Right ventricle myocardium inferior (tissue), 1 donor: ENCODE data around the gene GRK5. TPM values are rescaled to one million over a fixed set of nuclear protein-coding genes. Genes with fewer than 3 reads are reported as not detected.

Experiments used
- ATAC-seq: fragments of 200-7000 bp; cut with Tn5 transposase; one replicate; pipeline ENCODE4 v1.9.1; 2020; ENCODE audit warnings: mild to moderate bottlenecking, moderate library complexity
- DNase-seq: peaks from one replicate; pipeline ENCODE4 v3.0.0; 2021; ENCODE audit errors: missing footprints
- intact Hi-C: fragments of 100-400 bp; cut with DNase I; formaldehyde crosslinking; loops from one replicate; pipeline ENCODE4 v1.11.0; 2022
- total RNA-seq: library from RNA; stranded (reverse); fragmentation: NEBNext Ultra II Directional; extraction: Animal tissue kit (Norgen Biotek cat#: 25700); gene quantifications from one replicate; pipeline ENCODE4 v1.2.1, GENCODE V29; 2021
- donor health status: DM: no; HTN: yes; CAD: no; lungs with severe emphysema.

Gene GRK5
- total RNA-seq, 1 donor from 2014 or later, result 48.6 TPM

GRCh38 chr10:119410361-119411116 lies 203.2 kb downstream of the GRK5 start:
- ATAC-seq (no peak), DNase-seq (no peak)
- intact Hi-C loops, result no loop called here

- intact Hi-C loops, result loop anchor here (2.0 kb wide), 1 partner anchor 42 kb away; no protein-coding TSS in a partner anchor
- DNase-seq (peak; percentile 85), ATAC-seq (peak; percentile 53)
Observed at GRCh38 chr10:119412244-119413092, 205.1 kb downstream of the GRK5 start.

- intact Hi-C loops, result loop anchor here (2.0 kb wide), 1 partner anchor 42 kb away; no protein-coding TSS in a partner anchor
- DNase-seq (no peak), ATAC-seq (no peak)
Observed at GRCh38 chr10:119413093-119413453, 205.7 kb downstream of the GRK5 start.

- peak; percentile 29 for ATAC-seq
- peak; percentile 54 for DNase-seq
- intact Hi-C loops, result loop anchor here (2.0 kb wide), 1 partner anchor 43 kb away; no protein-coding TSS in a partner anchor
Observed at GRCh38 chr10:119413471-119414080, 206.2 kb downstream of the GRK5 start.

- intact Hi-C loops, result no loop called here
- peak; percentile 70 for DNase-seq
- ATAC-seq, result peak; percentile 4
Observed at GRCh38 chr10:119414081-119414611, 206.8 kb downstream of the GRK5 start.

- intact Hi-C loops, result no loop called here
- DNase-seq (peak; percentile 70), ATAC-seq (no peak)
Observed at GRCh38 chr10:119415121-119415520, 207.8 kb downstream of the GRK5 start.

GRCh38 chr10:119415536-119416503 lies 208.4 kb downstream of the GRK5 start:
- DNase-seq (peak; percentile 66), ATAC-seq (peak; percentile 38)
- intact Hi-C loops, result no loop called here

GRCh38 chr10:119416855-119417254 lies 209.5 kb downstream of the GRK5 start:
- intact Hi-C loops, result loop anchor here (1.0 kb wide), 1 partner anchor 211 kb away; no protein-coding TSS in a partner anchor
- DNase-seq (peak; percentile 82), ATAC-seq (no peak)

GRCh38 chr10:119417852-119418251 lies 210.5 kb downstream of the GRK5 start:
- DNase-seq, result peak; percentile 54
- intact Hi-C loops, result loop anchor here (1.0 kb wide), 1 partner anchor 212 kb away; no protein-coding TSS in a partner anchor
- ATAC-seq, result no peak

GRCh38 chr10:119418362-119418761 lies 211.0 kb downstream of the GRK5 start:
- DNase-seq (no peak), ATAC-seq (no peak)
- intact Hi-C loops, result no loop called here

- DNase-seq, result no peak
- no peak for ATAC-seq
- intact Hi-C loops, result no loop called here
Observed at GRCh38 chr10:119419931-119420330, 212.6 kb downstream of the GRK5 start.

GRCh38 chr10:119420950-119421875 lies 213.8 kb downstream of the GRK5 start:
- DNase-seq, result no peak
- intact Hi-C loops, result no loop called here
- peak; percentile 24 for ATAC-seq

GRCh38 chr10:119421891-119422681 lies 214.7 kb downstream of the GRK5 start:
- intact Hi-C loops, result no loop called here
- ATAC-seq (peak; percentile 75), DNase-seq (peak; percentile 54)

- peak; percentile 50 for DNase-seq
Observed at GRCh38 chr10:119422682-119423509, 215.5 kb downstream of the GRK5 start.

GRCh38 chr10:119423510-119424257 lies 216.3 kb downstream of the GRK5 start:
- DNase-seq (no peak), ATAC-seq (no peak)
- intact Hi-C loops, result no loop called here

More at GRCh38 chr10:119422682-119423509, 215.5 kb downstream of the GRK5 start:
- intact Hi-C loops, result no loop called here
- no peak for ATAC-seq
